Ascending aorta (tissue), 2 donors: ENCODE results near the gene UNC5C. TPM values are rescaled to one million over a fixed set of nuclear protein-coding genes. Genes with fewer than 3 reads are reported as not detected.

Experiments used
- DNase-seq, 2 donors: peaks; one replicate each; pipeline ENCODE4 v3.0.0-alpha.2; 2019; ENCODE audit warnings: low spot score in 2 of 2
- H3K27ac ChIP-seq, 2 donors: fragments of 200-600 bp; sonication (generic); one replicate each; pipeline ENCODE4 v1.5.1; 2016 to 2017; ENCODE audit warnings: mild to moderate bottlenecking in 1 of 2
- H3K27me3 ChIP-seq: fragments of 200-600 bp; sonication (generic); one replicate; pipeline ENCODE4 v1.5.1; 2017
- H3K36me3 ChIP-seq, 2 donors: fragments of 200-600 bp; sonication (generic); one replicate each; pipeline ENCODE4 v1.5.1; 2016
- H3K4me1 ChIP-seq, 2 donors: fragments of 200-600 bp; sonication (generic); one replicate each; pipeline ENCODE4 v1.5.1; 2016 to 2017; ENCODE audit warnings: mild to moderate bottlenecking in 1 of 2
- H3K4me3 ChIP-seq, 2 donors: fragments of 200-600 bp; sonication (generic); one replicate each; pipeline ENCODE4 v1.5.1; 2016 to 2017; ENCODE audit warnings: mild to moderate bottlenecking in 1 of 2
- H3K9me3 ChIP-seq, 2 donors: fragments of 200-600 bp; sonication (generic); one replicate each; pipeline ENCODE4 v1.5.1; 2016
- intact Hi-C: fragments of 100-400 bp; cut with DNase I; formaldehyde crosslinking; loops from one replicate; pipeline ENCODE4 v1.15.1; 2023
- total RNA-seq: library from RNA; depleted of rRNA; stranded (reverse); fragments of >200 nt; gene quantifications from one replicate; pipeline ENCODE4 v1.1.0, GENCODE V29; 2016
- TF ChIP-seq, protein P1 (sequence below), 3 experiments: fragments of 200-600 bp in 2 of 3; fragments of 450-650 bp in 1 of 3; sonication (generic) in 2 of 3; IDR thresholded peaks; one replicate each; pipeline ENCODE4 v1.5.1; 2016 to 2019; ENCODE audit warnings: antibody characterized with exemption in 3 of 3, mild to moderate bottlenecking in 1 of 3, moderate library complexity in 1 of 3

UNC5C gene
- total RNA-seq, 1 donor from 2014 or later = 13.3 TPM

DNA sequence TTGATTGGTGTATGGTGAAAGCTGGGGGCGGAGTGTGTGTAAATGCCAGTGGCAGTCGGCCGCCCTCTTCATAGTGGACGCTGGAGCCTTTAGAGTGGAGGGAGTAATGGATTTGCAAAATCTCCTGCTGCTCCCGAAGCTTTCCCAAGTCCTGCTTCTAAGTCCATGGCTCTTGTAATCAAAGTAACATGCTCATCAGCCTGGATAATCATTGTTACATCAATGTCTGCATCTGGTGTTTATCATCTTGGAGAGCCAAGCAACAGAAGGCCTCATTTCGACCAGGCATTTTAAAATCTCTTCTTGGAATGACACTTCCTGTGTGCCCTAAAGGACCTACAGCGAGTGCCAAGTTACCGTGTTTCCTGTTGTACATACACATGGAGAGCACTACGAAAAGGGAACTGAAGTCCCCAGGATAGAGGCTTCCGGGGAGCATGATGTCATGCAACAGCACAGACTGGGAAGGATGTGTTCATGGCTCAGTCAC, 32.2 kb downstream of the UNC5C start:
- no peak overlapping the region for H3K27ac ChIP-seq
- H3K4me3 ChIP-seq = no peak overlapping the region
- TF ChIP-seq, protein P1, sequence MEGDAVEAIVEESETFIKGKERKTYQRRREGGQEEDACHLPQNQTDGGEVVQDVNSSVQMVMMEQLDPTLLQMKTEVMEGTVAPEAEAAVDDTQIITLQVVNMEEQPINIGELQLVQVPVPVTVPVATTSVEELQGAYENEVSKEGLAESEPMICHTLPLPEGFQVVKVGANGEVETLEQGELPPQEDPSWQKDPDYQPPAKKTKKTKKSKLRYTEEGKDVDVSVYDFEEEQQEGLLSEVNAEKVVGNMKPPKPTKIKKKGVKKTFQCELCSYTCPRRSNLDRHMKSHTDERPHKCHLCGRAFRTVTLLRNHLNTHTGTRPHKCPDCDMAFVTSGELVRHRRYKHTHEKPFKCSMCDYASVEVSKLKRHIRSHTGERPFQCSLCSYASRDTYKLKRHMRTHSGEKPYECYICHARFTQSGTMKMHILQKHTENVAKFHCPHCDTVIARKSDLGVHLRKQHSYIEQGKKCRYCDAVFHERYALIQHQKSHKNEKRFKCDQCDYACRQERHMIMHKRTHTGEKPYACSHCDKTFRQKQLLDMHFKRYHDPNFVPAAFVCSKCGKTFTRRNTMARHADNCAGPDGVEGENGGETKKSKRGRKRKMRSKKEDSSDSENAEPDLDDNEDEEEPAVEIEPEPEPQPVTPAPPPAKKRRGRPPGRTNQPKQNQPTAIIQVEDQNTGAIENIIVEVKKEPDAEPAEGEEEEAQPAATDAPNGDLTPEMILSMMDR (IDR thresholded peaks at IDR 0.05) = no peak
- no peaks in the 10 kb centered on the region for H3K9me3 ChIP-seq
- DNase-seq = no peak
- intact Hi-C loops = no loop called here
- H3K4me1 ChIP-seq = no peaks in the 10 kb centered on the region
- H3K36me3 ChIP-seq = no peaks in the 10 kb centered on the region
- no peaks in the 10 kb centered on the region for H3K27me3 ChIP-seq

DNA sequence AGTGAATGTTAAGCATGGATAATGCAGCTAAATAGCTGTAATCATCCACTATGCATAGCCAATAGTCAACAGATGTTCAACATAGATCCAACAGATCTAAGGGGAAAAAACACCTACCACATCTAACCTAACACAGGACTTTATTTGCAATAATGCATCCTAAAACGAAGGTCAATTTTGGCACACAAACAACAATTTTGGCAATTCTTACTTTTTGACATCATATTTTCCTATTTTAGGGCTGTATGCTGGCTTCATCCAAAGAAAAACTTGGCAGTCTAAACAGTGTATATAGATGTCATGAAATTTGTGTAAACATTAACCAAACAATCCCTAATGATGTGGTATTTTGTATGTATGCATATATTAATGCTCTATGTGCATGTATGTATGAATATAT, 33.2 kb downstream of the UNC5C start:
- TF ChIP-seq, protein P1 (IDR thresholded peaks at IDR 0.05) = no peak
- intact Hi-C loops = no loop called here
- Histone ChIP-seq H3K4me3 (no peak overlapping the region), H3K9me3 (no peaks in the 10 kb centered on the region), H3K27ac (no peak overlapping the region), H3K4me1 (no peaks in the 10 kb centered on the region), H3K27me3 (no peaks in the 10 kb centered on the region), H3K36me3 (no peaks in the 10 kb centered on the region)
- DNase-seq = no peak

DNA sequence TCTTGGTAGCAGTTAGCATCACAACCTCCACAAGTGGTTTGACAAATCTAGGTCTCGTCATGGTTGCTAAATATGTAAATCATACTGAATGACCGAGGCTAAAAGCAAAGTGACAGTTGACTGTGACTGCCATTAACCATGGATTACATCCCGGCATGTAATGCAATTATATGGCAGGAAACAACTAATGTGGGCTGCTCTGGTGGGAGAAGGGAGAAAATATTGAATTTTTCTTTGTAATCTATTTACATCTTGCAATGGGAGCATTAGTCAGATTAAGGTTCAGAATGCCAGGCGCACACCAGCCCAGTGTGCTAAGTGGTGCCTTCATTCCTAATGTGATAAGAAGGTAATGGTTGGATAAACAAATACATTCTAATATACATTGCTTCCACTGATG, 35.8 kb downstream of the UNC5C start:
- Histone ChIP-seq H3K27me3 (no peaks in the 10 kb centered on the region), H3K36me3 (no peaks in the 10 kb centered on the region), H3K4me3 (no peak overlapping the region), H3K4me1 (no peaks in the 10 kb centered on the region), H3K27ac (no peak overlapping the region), H3K9me3 (no peaks in the 10 kb centered on the region)
- TF ChIP-seq, protein P1 (IDR thresholded peaks at IDR 0.05) = no peak
- no peak for DNase-seq
- intact Hi-C loops = loop anchor here (5.0 kb wide), 1 partner anchor 109 kb away; no protein-coding TSS in a partner anchor

DNA sequence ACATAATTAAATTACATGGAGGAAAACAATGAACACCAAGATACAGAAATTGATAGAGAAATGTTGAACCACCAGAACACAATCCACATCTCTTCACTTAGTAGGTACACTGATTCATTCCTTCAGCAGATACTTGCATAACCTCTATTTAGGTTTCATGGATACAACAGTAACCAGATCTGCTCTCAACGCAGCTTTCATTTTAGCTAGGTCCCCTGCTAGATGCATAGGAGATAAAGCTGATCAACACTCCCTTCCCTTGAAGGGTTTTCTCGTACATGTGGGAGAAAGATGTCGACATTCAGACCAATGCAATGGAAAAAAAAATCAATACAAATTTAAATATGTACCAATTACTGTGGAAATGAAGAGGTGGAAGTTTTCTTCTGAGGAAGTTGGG, 37.3 kb downstream of the UNC5C start:
- Histone ChIP-seq H3K36me3 (no peaks in the 10 kb centered on the region), H3K4me3 (no peak overlapping the region), H3K4me1 (no peaks in the 10 kb centered on the region), H3K9me3 (no peaks in the 10 kb centered on the region), H3K27ac (no peak overlapping the region), H3K27me3 (no peaks in the 10 kb centered on the region)
- TF ChIP-seq, protein P1 (IDR thresholded peaks at IDR 0.05) = no peak
- DNase-seq = no peak
- intact Hi-C loops = loop anchor here (5.0 kb wide), 1 partner anchor 111 kb away; no protein-coding TSS in a partner anchor

DNA sequence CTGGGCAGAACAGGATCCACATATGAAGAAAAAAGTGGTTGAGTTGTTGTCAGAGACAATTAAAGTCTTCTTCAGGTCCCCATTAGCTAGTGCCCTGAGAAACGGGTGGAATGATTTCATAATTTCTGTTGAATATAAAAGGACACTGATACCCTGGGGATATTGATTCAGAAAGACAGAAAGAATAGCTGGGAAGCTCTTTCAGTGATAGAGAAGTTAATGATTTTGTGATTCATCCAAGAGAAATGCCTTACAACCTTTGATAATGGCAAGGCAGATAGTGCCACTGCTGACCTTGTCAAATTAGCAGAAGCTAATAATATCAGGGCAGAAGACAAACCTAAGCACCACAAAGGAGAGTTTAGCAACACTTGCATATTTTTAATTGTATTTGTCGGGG, 37.9 kb downstream of the UNC5C start:
- Histone ChIP-seq H3K9me3 (no peaks in the 10 kb centered on the region), H3K4me1 (no peaks in the 10 kb centered on the region), H3K36me3 (no peaks in the 10 kb centered on the region), H3K4me3 (no peak overlapping the region), H3K27me3 (no peaks in the 10 kb centered on the region), H3K27ac (no peak overlapping the region)
- intact Hi-C loops = loop anchor here (5.0 kb wide), 1 partner anchor 111 kb away; no protein-coding TSS in a partner anchor
- TF ChIP-seq, protein P1 (IDR thresholded peaks at IDR 0.05) = no peak
- no peak for DNase-seq

DNA sequence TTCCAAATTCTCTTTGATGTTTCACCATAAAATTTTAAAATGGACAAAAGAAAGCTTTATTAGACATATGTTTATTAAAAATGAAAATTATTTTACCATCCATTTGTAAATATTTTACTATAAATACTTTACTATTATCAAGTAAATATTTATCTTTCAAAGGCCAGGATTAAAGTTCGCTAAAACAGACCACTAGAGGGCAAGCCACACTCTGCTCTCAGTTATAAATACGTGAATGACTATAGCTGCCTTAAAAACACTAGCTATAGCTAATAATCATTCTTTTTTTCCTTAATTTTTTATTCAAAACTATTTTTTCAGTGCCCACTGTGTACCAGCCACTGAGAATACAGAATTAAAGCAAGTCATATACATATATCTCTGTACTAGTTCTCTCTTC, 38.6 kb downstream of the UNC5C start:
- intact Hi-C loops = loop anchor here (5.0 kb wide), 1 partner anchor 112 kb away; no protein-coding TSS in a partner anchor
- H3K27me3 ChIP-seq = no peaks in the 10 kb centered on the region
- no peak for DNase-seq

More for the DNA sequence above, 38.6 kb downstream of the UNC5C start:
- TF ChIP-seq, protein P1 (IDR thresholded peaks at IDR 0.05) = peak in 2 of 3 experiments; percentile 43 to 56
- Histone ChIP-seq H3K4me1 (peaks cover 0 to 3% of the 10 kb centered on the region in 2 donors), H3K36me3 (no peaks in the 10 kb centered on the region), H3K27ac (no peak overlapping the region), H3K9me3 (no peaks in the 10 kb centered on the region), H3K4me3 (no peak overlapping the region)
